HG03457 (cell line): ENCODE results near the gene CD101.
"Not testable (repeated sequence)": the region's sequence is repeated elsewhere in the genome, so short reads cannot be mapped to it uniquely, and the experiment has no call there.

Source experiments
- ATAC-seq: cut with Tn5 transposase; IDR thresholded peaks from one replicate; pipeline ENCODE4 v1.9.1; 2021; ENCODE audit warnings: moderate number of reproducible peaks; ENCODE audit not compliant: unreplicated experiment

CD101 gene

GRCh38 chr1:117001254-117001927 lies at the start of gene CD101:
Gene CD101 (plus strand): TSS chr1:117001760. CDS start chr1:117001818, 58 bp downstream.
- peak; percentile 83 for ATAC-seq

GRCh38 chr1:116952738-116953275 lies 48.8 kb upstream of the CD101 start:
- ATAC-seq = no peak

GRCh38 chr1:116954440-116954839 lies 47.1 kb upstream of the CD101 start:
- no peak for ATAC-seq

GRCh38 chr1:116956378-116956777 lies 45.2 kb upstream of the CD101 start:
- ATAC-seq = no peak

- ATAC-seq = no peak
These were observed 43.9 kb upstream of the CD101 start for GRCh38 chr1:116957646-116958045.

- no peak for ATAC-seq
These were observed 43.5 kb upstream of the CD101 start for GRCh38 chr1:116958110-116958509.

GRCh38 chr1:116958977-116959376 lies 42.6 kb upstream of the CD101 start:
- ATAC-seq = no peak

GRCh38 chr1:116961606-116962005 lies 40.0 kb upstream of the CD101 start:
- ATAC-seq = no peak

GRCh38 chr1:116962987-116963639 lies 38.4 kb upstream of the CD101 start:
- ATAC-seq = no peak

- no peak for ATAC-seq
These were observed 34.8 kb upstream of the CD101 start for GRCh38 chr1:116966791-116967190.

GRCh38 chr1:116968724-116969123 lies 32.8 kb upstream of the CD101 start:
- ATAC-seq = no peak

GRCh38 chr1:116971258-116971860 lies 30.2 kb upstream of the CD101 start:
- ATAC-seq = no peak

GRCh38 chr1:116971965-116972673 lies 29.4 kb upstream of the CD101 start:
- no peak for ATAC-seq

- no peak for ATAC-seq
These were observed 28.9 kb upstream of the CD101 start for GRCh38 chr1:116972674-116973030.

GRCh38 chr1:116980309-116980708 lies 21.3 kb upstream of the CD101 start:
- not testable (repeated sequence) for ATAC-seq

- no peak for ATAC-seq
These were observed 20.0 kb upstream of the CD101 start for GRCh38 chr1:116981521-116982037.

- ATAC-seq = no peak
These were observed 19.1 kb upstream of the CD101 start for GRCh38 chr1:116982319-116983004.

- ATAC-seq = no peak
These were observed 18.4 kb upstream of the CD101 start for GRCh38 chr1:116983112-116983511.

GRCh38 chr1:116983678-116984077 lies 17.9 kb upstream of the CD101 start:
- no peak for ATAC-seq

GRCh38 chr1:116984406-116985160 lies 17.0 kb upstream of the CD101 start:
- ATAC-seq = no peak
